HL-60 (cell line): ENCODE results near the gene RICTOR.

Experiments
- DNase-seq, 2 experiments: peaks; one replicate each; pipeline ENCODE4 v3.0.0-alpha.2; 2010 to 2020; ENCODE audit warnings: low read depth in 1 of 2, low spot score in 1 of 2
- H3K27ac ChIP-seq: fragments of 250-450 bp; sonication (Bioruptor Pico); replicated peaks from 2 replicates; pipeline ENCODE4 v1.5.1; 2020; ENCODE audit warnings: mild to moderate bottlenecking, moderate library complexity
- H3K27me3 ChIP-seq: fragments of 250-450 bp; sonication (Bioruptor Pico); 2 replicates; pipeline ENCODE4 v1.5.1; 2021; ENCODE audit warnings: mild to moderate bottlenecking, moderate library complexity; ENCODE audit not compliant: insufficient read depth, poor library complexity, severe bottlenecking
- H3K4me3 ChIP-seq: replicated peaks from 2 replicates; pipeline ENCODE4 v1.5.1; 2011; ENCODE audit warnings: mild to moderate bottlenecking, control low read depth, low read length; ENCODE audit not compliant: insufficient read depth
- CTCF ChIP-seq: IDR thresholded peaks from one replicate; pipeline ENCODE4 v1.5.1; 2011; ENCODE audit warnings: low read length, control low read depth, inconsistent platforms; ENCODE audit not compliant: insufficient read depth
- GABPA ChIP-seq: IDR thresholded peaks from 2 replicates; pipeline ENCODE4 v1.6.1; 2012; ENCODE audit warnings: low read depth
- POLR2AphosphoS5 ChIP-seq: IDR thresholded peaks from 2 replicates; pipeline ENCODE4 v1.6.1; 2012; ENCODE audit warnings: low read depth
- REST ChIP-seq: IDR thresholded peaks from 2 replicates; pipeline ENCODE4 v1.6.1; 2012; ENCODE audit warnings: low read depth; ENCODE audit not compliant: insufficient replicate concordance
- SPI1 ChIP-seq: IDR thresholded peaks from 2 replicates; pipeline ENCODE4 v1.6.1; 2012; ENCODE audit warnings: low read depth, mild to moderate bottlenecking, borderline replicate concordance

The RICTOR gene

GRCh38 chr5:39022151-39022550 lies 52.0 kb downstream of the RICTOR start:
- no peak for DNase-seq
- no peak overlapping the region for H3K27ac ChIP-seq
- no peaks in the 10 kb centered on the region for H3K27me3 ChIP-seq
- H3K4me3 ChIP-seq, result no peak overlapping the region
- no peak for TF ChIP-seq SPI1
- TF ChIP-seq REST, result no peak
- TF ChIP-seq CTCF, result no peak
- TF ChIP-seq GABPA, result no peak
- TF ChIP-seq POLR2AphosphoS5, result no peak

GRCh38 chr5:39021413-39021812 lies 52.8 kb downstream of the RICTOR start:
- no peak for TF ChIP-seq REST
- no peak for TF ChIP-seq POLR2AphosphoS5
- TF ChIP-seq GABPA, result no peak
- TF ChIP-seq CTCF, result no peak
- TF ChIP-seq SPI1, result no peak
- DNase-seq, result no peak
- no peak overlapping the region for H3K27ac ChIP-seq
- H3K27me3 ChIP-seq, result no peaks in the 10 kb centered on the region
- no peak overlapping the region for H3K4me3 ChIP-seq

GRCh38 chr5:39020458-39020857 lies 53.7 kb downstream of the RICTOR start:
- H3K4me3 ChIP-seq, result no peak overlapping the region
- peak; percentile 14 to 33 for DNase-seq
- H3K27me3 ChIP-seq, result no peaks in the 10 kb centered on the region
- H3K27ac ChIP-seq, result no peak overlapping the region
- TF ChIP-seq SPI1 (no peak), REST (no peak), GABPA (no peak), POLR2AphosphoS5 (no peak), CTCF (no peak)
